Neural progenitor cell (in vitro differentiated cells): ENCODE data around the gene SOCS3. TPM values are rescaled to one million over a fixed set of nuclear protein-coding genes. Genes with fewer than 3 reads are reported as not detected.
A peak's percentile ranks its signal among the peaks of the same experiment; 100 is the strongest.

ENCODE experiments used
- DNase-seq: peaks from one replicate; pipeline ENCODE4 v3.0.0-alpha.2; 2016; ENCODE audit warnings: low spot score
- H2AFZ ChIP-seq: fragments of 200-600 bp; sonication (generic); replicated peaks from 2 replicates; pipeline ENCODE4 v1.6.1; 2016; ENCODE audit warnings: antibody characterized with exemption
- H3F3A ChIP-seq: fragments of 200-600 bp; sonication (generic); 2 replicates; pipeline ENCODE4 v1.6.1; 2016; ENCODE audit warnings: antibody characterized with exemption, low read depth
- H3K27ac ChIP-seq: fragments of 200-600 bp; sonication (generic); 2 replicates; pipeline ENCODE4 v1.5.1; 2016; ENCODE audit warnings: mild to moderate bottlenecking
- H3K27me3 ChIP-seq: fragments of 200-600 bp; sonication (generic); 2 replicates; pipeline ENCODE4 v1.6.1; 2016; ENCODE audit warnings: mild to moderate bottlenecking, moderate library complexity
- H3K36me3 ChIP-seq: fragments of 200-600 bp; sonication (generic); 2 replicates; pipeline ENCODE4 v1.5.1; 2016
- H3K4me1 ChIP-seq: fragments of 200-600 bp; sonication (generic); 2 replicates; pipeline ENCODE4 v1.6.1; 2016; ENCODE audit warnings: mixed run types
- H3K4me2 ChIP-seq: fragments of 200-600 bp; sonication (generic); 2 replicates; pipeline ENCODE4 v1.6.1; 2016
- H3K4me3 ChIP-seq: fragments of 200-600 bp; sonication (generic); 2 replicates; pipeline ENCODE4 v1.5.1; 2016
- H3K79me2 ChIP-seq: fragments of 200-600 bp; sonication (generic); 2 replicates; pipeline ENCODE4 v1.6.1; 2016; ENCODE audit warnings: low read depth
- H3K9ac ChIP-seq: fragments of 200-600 bp; sonication (generic); 2 replicates; pipeline ENCODE4 v1.6.1; 2016
- H3K9me3 ChIP-seq: fragments of 200-600 bp; sonication (generic); 2 replicates; pipeline ENCODE4 v1.5.1; 2016; ENCODE audit warnings: low read depth
- H4K20me1 ChIP-seq: fragments of 200-600 bp; sonication (generic); 2 replicates; pipeline ENCODE4 v1.6.1; 2016; ENCODE audit warnings: low read depth
- H3K27ac Mint-ChIP-seq: 3 replicates; pipeline ENCODE4 v1.8.0; 2021; ENCODE audit warnings: mixed read lengths
- H3K27me3 Mint-ChIP-seq: 2 replicates; pipeline ENCODE4 v1.8.0; 2022; ENCODE audit warnings: low read depth, mild to moderate bottlenecking, inconsistent platforms, moderate library complexity, mixed read lengths; ENCODE audit not compliant: insufficient read depth
- H3K36me3 Mint-ChIP-seq: 3 replicates; pipeline ENCODE4 v1.8.0; 2021; ENCODE audit warnings: mixed read lengths
- H3K4me1 Mint-ChIP-seq: 3 replicates; pipeline ENCODE4 v1.8.0; 2021; ENCODE audit warnings: mixed read lengths
- H3K4me3 Mint-ChIP-seq: 3 replicates; pipeline ENCODE4 v1.8.0; 2021; ENCODE audit warnings: mild to moderate bottlenecking, moderate library complexity, mixed read lengths
- H3K9me3 Mint-ChIP-seq: 3 replicates; pipeline ENCODE4 v1.8.0; 2020; ENCODE audit warnings: mixed read lengths
- CTCF ChIP-seq: fragments of 200-600 bp; sonication (generic); IDR thresholded peaks from 2 replicates; pipeline ENCODE4 v1.5.1; 2017; ENCODE audit warnings: antibody characterized with exemption, mild to moderate bottlenecking
- EZH2 ChIP-seq: fragments of 200-600 bp; sonication (generic); IDR thresholded peaks from 2 replicates; pipeline ENCODE4 v1.6.1; 2017; ENCODE audit warnings: antibody characterized with exemption, mild to moderate bottlenecking, moderate library complexity
- EZH2phosphoT487 ChIP-seq: fragments of 200-600 bp; sonication (generic); IDR thresholded peaks from 2 replicates; pipeline ENCODE4 v1.6.1; 2017; ENCODE audit warnings: antibody characterized with exemption
- total RNA-seq: library from RNA; depleted of rRNA; stranded (reverse); fragments of >200 nt; gene quantifications from 2 replicates; pipeline ENCODE4 v1.2.3, GENCODE V29; 2015; ENCODE audit warnings: low replicate concordance

Gene SOCS3
- total RNA-seq, 1 donor from 2014 or later = 7.5 TPM

- DNase-seq = no peak
- Mint-ChIP-seq H3K4me3 (no peak overlapping the region), H3K27ac (peak overlapping the region; percentile 78), H3K4me1 (peaks cover 45% of the 10 kb centered on the region), H3K27me3 (peaks cover 9% of the 10 kb centered on the region), H3K36me3 (no peaks in the 10 kb centered on the region), H3K9me3 (no peaks in the 10 kb centered on the region)
- H3F3A ChIP-seq = peaks cover 25% of the 10 kb centered on the region
- H3K27ac ChIP-seq = no peak overlapping the region
- H3K9ac ChIP-seq = no peak overlapping the region
- no peak overlapping the region for H2AFZ ChIP-seq
- no peaks in the 10 kb centered on the region for H3K27me3 ChIP-seq
- H3K9me3 ChIP-seq = no peaks in the 10 kb centered on the region
- no peaks in the 10 kb centered on the region for H4K20me1 ChIP-seq
- TF ChIP-seq EZH2 (no peak), EZH2phosphoT487 (no peak), CTCF (no peak)
- no peaks in the 10 kb centered on the region for H3K36me3 ChIP-seq
- H3K4me3 ChIP-seq = no peak overlapping the region
- H3K4me1 ChIP-seq = peaks cover 29% of the 10 kb centered on the region
- H3K4me2 ChIP-seq = no peak overlapping the region
- H3K79me2 ChIP-seq = no peaks in the 10 kb centered on the region
These were observed 37.5 kb downstream of the SOCS3 start for GRCh38 chr17:78322327-78322857.

GRCh38 chr17:78318843-78319242 is 41.0 kb downstream of the SOCS3 start:
- no peaks in the 10 kb centered on the region for H3K9me3 Mint-ChIP-seq

GRCh38 chr17:78318407-78318806 is 41.5 kb downstream of the SOCS3 start:
- Histone ChIP-seq H3K79me2 (no peaks in the 10 kb centered on the region), H3K4me1 (peaks cover 30% of the 10 kb centered on the region), H3K4me2 (no peak overlapping the region), H2AFZ (no peak overlapping the region), H3K27me3 (peaks cover 37% of the 10 kb centered on the region), H3K36me3 (no peaks in the 10 kb centered on the region), H4K20me1 (no peaks in the 10 kb centered on the region), H3K9ac (no peak overlapping the region), H3K4me3 (no peak overlapping the region), H3K27ac (no peak overlapping the region), H3K9me3 (no peaks in the 10 kb centered on the region), H3F3A (peaks cover 49% of the 10 kb centered on the region)
- H3K27ac Mint-ChIP-seq = no peak overlapping the region
- peaks cover 47% of the 10 kb centered on the region for H3K4me1 Mint-ChIP-seq
- no peak for DNase-seq
- TF ChIP-seq CTCF (no peak), EZH2phosphoT487 (no peak), EZH2 (no peak)
- H3K36me3 Mint-ChIP-seq = no peaks in the 10 kb centered on the region
- no peaks in the 10 kb centered on the region for H3K9me3 Mint-ChIP-seq
- H3K27me3 Mint-ChIP-seq = peaks cover 29% of the 10 kb centered on the region
- H3K4me3 Mint-ChIP-seq = no peak overlapping the region

More at GRCh38 chr17:78318843-78319242, 41.0 kb downstream of the SOCS3 start:
- TF ChIP-seq EZH2 (no peak), EZH2phosphoT487 (no peak), CTCF (no peak)
- H3K4me3 Mint-ChIP-seq = no peak overlapping the region
- Histone ChIP-seq H3K4me2 (no peak overlapping the region), H3K9me3 (no peaks in the 10 kb centered on the region), H4K20me1 (no peaks in the 10 kb centered on the region), H3K36me3 (no peaks in the 10 kb centered on the region), H3K27ac (no peak overlapping the region), H3K9ac (no peak overlapping the region), H2AFZ (no peak overlapping the region), H3K27me3 (peaks cover 32% of the 10 kb centered on the region), H3K79me2 (no peaks in the 10 kb centered on the region), H3F3A (peaks cover 46% of the 10 kb centered on the region), H3K4me3 (no peak overlapping the region), H3K4me1 (peaks cover 32% of the 10 kb centered on the region)
- no peaks in the 10 kb centered on the region for H3K36me3 Mint-ChIP-seq
- DNase-seq = no peak
- H3K4me1 Mint-ChIP-seq = peaks cover 49% of the 10 kb centered on the region
- peaks cover 26% of the 10 kb centered on the region for H3K27me3 Mint-ChIP-seq
- H3K27ac Mint-ChIP-seq = no peak overlapping the region
